ENCODE measurements around the gene SNX15. TPM values are rescaled to one million over a fixed set of nuclear protein-coding genes. Genes with fewer than 3 reads are reported as not detected.

The SNX15 gene
- total RNA-seq, 2 donors from 2014 or later = 37.7 to 53.8 TPM

DNA sequence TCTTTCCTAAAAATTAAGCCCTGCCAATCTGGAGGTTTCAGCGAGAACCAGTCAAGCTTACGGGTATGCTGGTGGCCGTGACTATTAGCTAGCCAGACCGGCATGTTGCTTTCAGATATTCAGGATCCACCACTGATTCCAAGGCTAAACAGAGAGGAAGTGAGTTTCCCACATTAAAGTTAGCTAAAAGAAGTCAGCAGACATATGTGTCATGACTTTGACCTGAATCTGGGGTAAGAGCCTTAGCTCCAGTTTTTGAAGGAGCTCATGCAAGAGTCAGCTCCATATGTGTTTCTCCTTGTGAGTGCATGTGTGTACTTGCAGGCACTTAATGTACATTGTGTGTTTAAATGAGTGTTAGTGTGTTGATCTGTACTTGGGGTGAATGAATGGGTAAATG, 58.2 kb downstream of the SNX15 start:
- no peaks in the 10 kb centered on the region for H3K27me3 ChIP-seq
- intact Hi-C loops (cut with DNase I) = loop anchor here (10.0 kb wide), 1 partner anchor 241 kb away; the partner anchor contains the start of gene CDC42BPG
- H3K9me3 ChIP-seq = no peaks in the 10 kb centered on the region
- TF ChIP-seq, protein P1, sequence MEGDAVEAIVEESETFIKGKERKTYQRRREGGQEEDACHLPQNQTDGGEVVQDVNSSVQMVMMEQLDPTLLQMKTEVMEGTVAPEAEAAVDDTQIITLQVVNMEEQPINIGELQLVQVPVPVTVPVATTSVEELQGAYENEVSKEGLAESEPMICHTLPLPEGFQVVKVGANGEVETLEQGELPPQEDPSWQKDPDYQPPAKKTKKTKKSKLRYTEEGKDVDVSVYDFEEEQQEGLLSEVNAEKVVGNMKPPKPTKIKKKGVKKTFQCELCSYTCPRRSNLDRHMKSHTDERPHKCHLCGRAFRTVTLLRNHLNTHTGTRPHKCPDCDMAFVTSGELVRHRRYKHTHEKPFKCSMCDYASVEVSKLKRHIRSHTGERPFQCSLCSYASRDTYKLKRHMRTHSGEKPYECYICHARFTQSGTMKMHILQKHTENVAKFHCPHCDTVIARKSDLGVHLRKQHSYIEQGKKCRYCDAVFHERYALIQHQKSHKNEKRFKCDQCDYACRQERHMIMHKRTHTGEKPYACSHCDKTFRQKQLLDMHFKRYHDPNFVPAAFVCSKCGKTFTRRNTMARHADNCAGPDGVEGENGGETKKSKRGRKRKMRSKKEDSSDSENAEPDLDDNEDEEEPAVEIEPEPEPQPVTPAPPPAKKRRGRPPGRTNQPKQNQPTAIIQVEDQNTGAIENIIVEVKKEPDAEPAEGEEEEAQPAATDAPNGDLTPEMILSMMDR (IDR thresholded peaks at IDR 0.05) = no peak
- H3K27ac ChIP-seq = no peak overlapping the region
- no peaks in the 10 kb centered on the region for H3K36me3 ChIP-seq
- no peak for DNase-seq
- no peak overlapping the region for H3K4me3 ChIP-seq
- peaks cover 13% of the 10 kb centered on the region for H3K4me1 ChIP-seq
- peak overlapping the region in 1 of 2 donors; percentile 31 for H3K9ac ChIP-seq (ENCODE audit: low read depth in 2 of 2, low read length in 2 of 2)

DNA sequence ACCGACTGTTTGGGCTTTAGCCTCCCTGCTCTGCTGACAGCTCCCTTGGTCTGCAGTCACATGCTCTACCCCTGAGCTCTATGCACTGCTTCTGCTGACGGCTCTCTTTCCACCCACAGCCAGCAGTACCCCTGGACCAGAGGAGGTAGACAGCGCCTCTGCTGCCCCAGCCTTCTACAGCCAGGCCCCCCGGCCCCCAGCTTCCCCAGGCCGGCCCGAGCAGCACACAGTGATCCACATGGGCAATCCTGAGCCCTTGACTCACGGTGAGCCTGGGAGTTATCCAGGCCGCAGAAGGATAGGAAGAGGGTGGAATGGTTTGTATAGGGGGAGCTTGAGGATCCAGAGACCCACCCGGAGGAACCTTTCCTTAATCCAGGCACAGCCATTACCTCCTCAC, 59.6 kb downstream of the SNX15 start:
- Histone ChIP-seq H3K9me3 (no peaks in the 10 kb centered on the region), H3K27me3 (no peaks in the 10 kb centered on the region), H3K4me1 (peaks cover 13% of the 10 kb centered on the region), H3K9ac (ENCODE audit: low read depth in 2 of 2, low read length in 2 of 2) (no peak overlapping the region), H3K27ac (no peak overlapping the region), H3K4me3 (no peak overlapping the region), H3K36me3 (no peaks in the 10 kb centered on the region)
- intact Hi-C loops (cut with DNase I) = loop anchor here (10.0 kb wide), 1 partner anchor 242 kb away; the partner anchor contains the start of gene CDC42BPG
- TF ChIP-seq, protein P1 (IDR thresholded peaks at IDR 0.05) = no peak
- no peak for DNase-seq

- intact Hi-C loops (cut with DNase I) = loop anchor here (10.0 kb wide), 1 partner anchor 242 kb away; the partner anchor contains the start of gene CDC42BPG
- no peak for DNase-seq
- H3K4me3 ChIP-seq = no peak overlapping the region
- H3K9me3 ChIP-seq = no peaks in the 10 kb centered on the region
- peaks cover 13% of the 10 kb centered on the region for H3K4me1 ChIP-seq
- no peaks in the 10 kb centered on the region for H3K36me3 ChIP-seq
- no peak overlapping the region for H3K9ac ChIP-seq (ENCODE audit: low read depth in 2 of 2, low read length in 2 of 2)
- H3K27me3 ChIP-seq = no peaks in the 10 kb centered on the region
- TF ChIP-seq, protein P1 (IDR thresholded peaks at IDR 0.05) = no peak
- H3K27ac ChIP-seq = no peak overlapping the region
These were observed 60.0 kb downstream of the SNX15 start for GRCh38 chr11:65087216-65087615.

- no peak overlapping the region for H3K9ac ChIP-seq (ENCODE audit: low read depth in 2 of 2, low read length in 2 of 2)
- H3K36me3 ChIP-seq = no peaks in the 10 kb centered on the region
These were observed 60.6 kb downstream of the SNX15 start for GRCh38 chr11:65087827-65088226.

GRCh38 chr11:65089621-65090020, 62.4 kb downstream of the SNX15 start:
- H3K27me3 ChIP-seq = no peaks in the 10 kb centered on the region
- no peaks in the 10 kb centered on the region for H3K9me3 ChIP-seq
- H3K36me3 ChIP-seq = no peaks in the 10 kb centered on the region
- H3K9ac ChIP-seq (ENCODE audit: low read depth in 2 of 2, low read length in 2 of 2) = peak overlapping the region in 1 of 2 donors; percentile 2
- H3K27ac ChIP-seq = no peak overlapping the region
- TF ChIP-seq, protein P1 (IDR thresholded peaks at IDR 0.05) = no peak
- peaks cover 6% of the 10 kb centered on the region for H3K4me1 ChIP-seq
- DNase-seq = no peak
- H3K4me3 ChIP-seq = no peak overlapping the region
- intact Hi-C loops (cut with DNase I) = loop anchor here (10.0 kb wide), 1 partner anchor 245 kb away; the partner anchor contains the start of gene CDC42BPG

More at GRCh38 chr11:65087827-65088226, 60.6 kb downstream of the SNX15 start:
- Histone ChIP-seq H3K9me3 (no peaks in the 10 kb centered on the region), H3K4me1 (peaks cover 13% of the 10 kb centered on the region), H3K27me3 (no peaks in the 10 kb centered on the region), H3K27ac (no peak overlapping the region), H3K4me3 (no peak overlapping the region)
- no peak for DNase-seq
- TF ChIP-seq, protein P1 (IDR thresholded peaks at IDR 0.05) = no peak
- intact Hi-C loops (cut with DNase I) = loop anchor here (10.0 kb wide), 1 partner anchor 243 kb away; the partner anchor contains the start of gene CDC42BPG

Small RNAs within 50 kb of the gene (microRNA-seq; reads per million reads assigned to microRNA genes)
- not detected for gene MIR6879

Other genes with a start within 250 kb of the SNX15 start
- gene SF1, start 248.9 kb upstream of the SNX15 start, total RNA-seq = 100 to 1,000 TPM; 164 to 220 TPM
- 10 to 100 TPM in 1 of 2 donors, 1 to 10 TPM in 1; 9.2 to 13.3 TPM for gene MAP4K2, start 224.2 kb upstream of the SNX15 start, total RNA-seq
- 10 to 100 TPM; 21.1 to 45.5 TPM for gene MEN1, start 216.9 kb upstream of the SNX15 start, total RNA-seq
- 10 to 100 TPM; 29.3 to 41.6 TPM for gene CDC42BPG, start 182.8 kb upstream of the SNX15 start, total RNA-seq
- gene EHD1, start 148.8 kb upstream of the SNX15 start, total RNA-seq = 10 to 100 TPM; 66.5 to 72.3 TPM
- 10 to 100 TPM; 30.6 to 32.8 TPM for gene ATG2A, start 110.2 kb upstream of the SNX15 start, total RNA-seq
- gene PPP2R5B, start 102.8 kb upstream of the SNX15 start, total RNA-seq = 10 to 100 TPM; 18.6 to 36.1 TPM
- not detected for gene GPHA2, start 91.5 kb upstream of the SNX15 start, total RNA-seq
- not detected for gene MAJIN, start 55.3 kb upstream of the SNX15 start, total RNA-seq
- gene BATF2, start 30.5 kb upstream of the SNX15 start, total RNA-seq = 10 to 100 TPM; 14.1 to 20.7 TPM
- gene ARL2, start 13.3 kb upstream of the SNX15 start, total RNA-seq = 100 to 1,000 TPM in 1 of 2 donors, 10 to 100 TPM in 1; 81.9 to 102 TPM
- 10 to 100 TPM; 12.9 to 26.7 TPM for gene SAC3D1, start 13.8 kb downstream of the SNX15 start, total RNA-seq
- gene NAALADL1, start 31.1 kb downstream of the SNX15 start, total RNA-seq = 10 to 100 TPM; 10.5 to 30.8 TPM
- gene CDCA5, start 56.6 kb downstream of the SNX15 start, total RNA-seq = 10 to 100 TPM in 1 of 2 donors, 1 to 10 TPM in 1; 9.7 to 51.7 TPM
- 10 to 100 TPM; 43.2 to 54.3 TPM for gene ZFPL1, start 56.8 kb downstream of the SNX15 start, total RNA-seq
- 100 to 1,000 TPM; 147 to 159 TPM for gene VPS51, start 68.8 kb downstream of the SNX15 start, total RNA-seq
- gene TM7SF2, start 84.4 kb downstream of the SNX15 start, total RNA-seq = 10 to 100 TPM; 26.6 to 40.0 TPM
- gene ZNHIT2, start 90.3 kb downstream of the SNX15 start, total RNA-seq = 10 to 100 TPM in 1 of 2 donors, 1 to 10 TPM in 1; 8.1 to 17.3 TPM
- 100 to 1,000 TPM; 752 to 950 TPM for gene FAU, start 94.7 kb downstream of the SNX15 start, total RNA-seq
- 10 to 100 TPM; 60.7 to 72.3 TPM for gene MRPL49, start 94.9 kb downstream of the SNX15 start, total RNA-seq
- gene SYVN1, start 107.1 kb downstream of the SNX15 start, total RNA-seq = 10 to 100 TPM; 64.3 to 66.0 TPM
- not detected for gene SPDYC, start 142.8 kb downstream of the SNX15 start, total RNA-seq
- 100 to 1,000 TPM; 325 to 416 TPM for gene CAPN1, start 154.5 kb downstream of the SNX15 start, total RNA-seq
- gene POLA2, start 234.5 kb downstream of the SNX15 start, total RNA-seq = 10 to 100 TPM in 1 of 2 donors, 1 to 10 TPM in 1; 5.9 to 28.0 TPM